T-helper 1 cell treated with Interleukin-12 subunit alpha and Interleukin-12 subunit beta and Interleukin-4 antibody, amounts not matched to agents 30 μg/mL and 1 μg/mL, for 36 hours (primary cell): ENCODE data around the gene UFC1.

ENCODE experiments used
- H3K27ac Mint-ChIP-seq: one replicate; pipeline ENCODE4 v1.8.0; 2021; ENCODE audit warnings: mild to moderate bottlenecking, mixed read lengths
- H3K27me3 Mint-ChIP-seq: one replicate; pipeline ENCODE4 v1.8.0; 2021; ENCODE audit warnings: low read depth, mixed read lengths
- H3K36me3 Mint-ChIP-seq: one replicate; pipeline ENCODE4 v1.8.0; 2021; ENCODE audit warnings: low read depth, mixed read lengths
- H3K4me1 Mint-ChIP-seq: one replicate; pipeline ENCODE4 v1.8.0; 2021; ENCODE audit warnings: low read depth, mixed read lengths
- H3K4me3 Mint-ChIP-seq: one replicate; pipeline ENCODE4 v1.8.0; 2021; ENCODE audit warnings: mild to moderate bottlenecking, moderate library complexity, mixed read lengths
- H3K9me3 Mint-ChIP-seq: one replicate; pipeline ENCODE4 v1.8.0; 2021; ENCODE audit warnings: mixed read lengths

UFC1 gene

DNA sequence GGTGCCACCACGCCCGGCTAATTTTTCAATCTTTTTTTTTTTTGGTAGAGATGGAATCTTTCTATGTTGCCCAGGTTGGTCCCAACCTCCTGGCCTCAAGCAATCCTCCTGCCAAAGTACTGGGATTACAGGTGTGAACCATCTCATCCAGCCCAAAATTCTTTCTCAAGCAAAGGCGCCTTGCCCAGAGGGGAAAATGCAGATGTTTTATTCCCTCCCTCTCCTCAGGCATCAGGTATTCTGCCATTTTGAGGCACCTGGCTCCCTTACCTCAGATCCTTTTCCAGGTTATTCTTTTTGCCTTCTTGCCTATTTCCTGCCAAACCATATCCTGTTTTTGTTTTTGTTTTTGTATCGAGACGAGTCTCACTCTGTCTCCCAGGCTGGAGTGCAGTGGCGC lies 34.6 kb downstream of the UFC1 start:
- no peaks in the 10 kb centered on the region for H3K9me3 Mint-ChIP-seq
- peaks cover 54% of the 10 kb centered on the region for H3K4me1 Mint-ChIP-seq
- peaks cover 1% of the 10 kb centered on the region for H3K36me3 Mint-ChIP-seq
- no peak overlapping the region for H3K4me3 Mint-ChIP-seq
- H3K27ac Mint-ChIP-seq: peak overlapping the region; percentile 28
- no peaks in the 10 kb centered on the region for H3K27me3 Mint-ChIP-seq

DNA sequence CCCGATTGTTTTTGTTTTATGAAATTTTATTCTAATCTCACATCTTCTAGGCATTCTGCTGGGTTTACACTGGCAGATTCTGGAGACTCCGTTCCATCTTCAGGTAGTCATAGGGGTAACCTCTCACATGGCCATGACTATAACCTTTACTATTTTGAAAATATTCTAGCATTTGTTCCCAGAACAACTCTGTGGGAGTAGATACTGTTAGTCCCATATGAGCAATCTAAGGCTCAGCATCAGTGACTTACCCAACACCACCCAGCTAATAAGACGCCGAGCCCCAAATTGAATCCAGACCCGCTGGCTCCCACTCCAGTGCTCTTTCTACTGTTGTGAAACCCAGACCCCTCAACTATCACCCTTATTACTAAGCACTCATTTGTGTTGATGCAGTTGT lies 35.3 kb downstream of the UFC1 start:
- no peaks in the 10 kb centered on the region for H3K27me3 Mint-ChIP-seq
- H3K27ac Mint-ChIP-seq: peak overlapping the region; percentile 2
- peaks cover 49% of the 10 kb centered on the region for H3K4me1 Mint-ChIP-seq
- peaks cover 1% of the 10 kb centered on the region for H3K36me3 Mint-ChIP-seq
- H3K4me3 Mint-ChIP-seq: no peak overlapping the region
- no peaks in the 10 kb centered on the region for H3K9me3 Mint-ChIP-seq

DNA sequence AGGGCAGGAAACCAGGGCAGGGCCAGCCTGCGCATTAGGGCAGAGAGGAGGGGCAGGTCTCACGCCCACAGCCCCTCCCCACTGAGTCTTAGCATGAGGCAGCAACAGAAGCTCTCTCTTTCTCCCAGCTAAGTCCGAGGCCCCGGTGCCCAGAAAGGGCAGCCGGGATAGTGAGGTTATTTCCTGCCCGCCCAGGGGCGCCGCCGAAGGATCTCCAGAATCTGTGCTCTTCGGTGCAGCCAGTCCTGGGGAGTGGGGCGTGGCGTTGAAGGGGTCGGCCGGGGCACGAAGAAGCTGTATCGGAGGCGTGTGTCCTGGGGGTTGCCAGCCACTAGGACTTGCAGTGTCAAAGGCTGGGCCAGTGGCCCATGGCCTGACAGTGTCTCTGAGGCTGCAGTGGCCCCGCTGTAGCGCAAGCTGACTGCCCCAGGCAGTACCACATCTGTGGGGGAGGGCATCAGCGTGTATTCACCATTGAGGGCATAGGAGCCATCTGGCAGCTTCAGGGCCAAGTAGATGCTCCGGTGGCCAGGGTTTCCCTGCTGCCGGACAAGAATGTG lies 37.3 kb downstream of the UFC1 start:
- no peak overlapping the region for H3K27ac Mint-ChIP-seq
- H3K36me3 Mint-ChIP-seq: peaks cover 1% of the 10 kb centered on the region
- H3K9me3 Mint-ChIP-seq: no peaks in the 10 kb centered on the region
- H3K4me1 Mint-ChIP-seq: peaks cover 38% of the 10 kb centered on the region
- H3K4me3 Mint-ChIP-seq: no peak overlapping the region
- no peaks in the 10 kb centered on the region for H3K27me3 Mint-ChIP-seq

DNA sequence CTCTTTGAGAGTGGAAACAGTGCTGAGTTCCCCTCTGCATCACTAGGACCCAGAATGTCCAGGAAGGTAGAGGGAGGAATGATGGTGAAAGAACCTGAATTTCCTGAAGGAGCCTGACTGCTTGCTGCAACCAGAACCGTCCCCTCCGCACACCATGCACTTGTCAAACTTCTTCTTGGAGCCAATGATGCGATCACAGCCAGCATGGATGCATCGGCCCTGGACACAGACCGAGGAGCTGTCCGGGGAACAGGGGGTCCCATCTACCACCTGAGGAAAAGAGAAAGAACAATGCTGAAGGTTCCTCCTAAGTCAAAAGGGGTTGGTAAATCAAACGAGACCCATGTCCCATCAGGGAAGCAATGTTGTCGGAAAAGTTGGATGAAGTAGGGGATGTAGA lies 38.2 kb downstream of the UFC1 start:
- Mint-ChIP-seq H3K36me3 (peaks cover 1% of the 10 kb centered on the region), H3K27ac (no peak overlapping the region), H3K4me3 (no peak overlapping the region), H3K9me3 (no peaks in the 10 kb centered on the region), H3K27me3 (no peaks in the 10 kb centered on the region), H3K4me1 (peaks cover 36% of the 10 kb centered on the region)

DNA sequence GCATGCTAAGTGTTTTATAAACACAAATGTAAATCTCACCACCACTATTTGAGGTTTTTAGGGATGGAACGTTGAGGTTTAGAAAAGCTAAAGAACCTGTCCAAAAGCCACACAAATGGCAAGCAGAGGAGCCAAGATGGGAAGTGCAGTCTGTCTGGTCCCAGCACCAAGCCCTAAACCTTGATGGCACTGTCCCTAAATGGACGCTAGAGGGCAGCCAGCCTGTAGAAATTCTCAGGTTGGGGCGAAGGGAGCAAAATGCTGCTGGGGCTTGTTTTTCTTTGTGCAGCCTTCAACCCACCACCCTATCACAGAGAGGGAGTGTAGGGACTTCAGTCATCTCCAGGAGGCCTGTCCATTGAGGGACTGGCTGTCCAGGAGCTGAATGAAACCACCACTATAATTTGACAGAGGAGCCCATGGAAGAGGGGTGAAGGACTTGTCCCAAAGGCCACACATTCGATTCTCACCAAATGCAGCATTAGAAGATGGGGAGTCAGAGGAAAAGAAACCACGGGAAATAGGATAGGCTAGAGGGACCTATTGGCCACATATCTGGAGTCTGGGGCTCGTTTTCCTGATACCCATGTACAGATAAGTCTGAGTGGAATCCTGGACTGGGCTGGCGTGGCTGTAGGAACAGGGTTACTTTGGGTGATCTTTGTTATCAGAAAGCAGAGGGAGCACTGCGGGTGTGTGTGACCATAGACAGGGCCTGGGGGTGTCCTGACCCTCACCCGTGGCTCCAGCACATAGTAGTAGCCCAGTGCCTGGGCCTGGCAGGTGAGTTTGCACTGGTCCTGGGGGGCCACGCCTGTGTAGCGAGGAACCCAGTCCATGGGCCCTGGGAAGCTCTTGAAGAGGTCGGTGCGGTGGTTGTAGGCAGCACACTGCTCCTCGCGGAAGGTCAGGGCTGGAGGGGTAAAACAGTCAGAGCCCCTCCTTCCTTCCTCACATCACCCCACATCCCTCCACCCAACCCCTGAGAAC lies 39.0 kb downstream of the UFC1 start:
- no peaks in the 10 kb centered on the region for H3K9me3 Mint-ChIP-seq
- peaks cover 34% of the 10 kb centered on the region for H3K4me1 Mint-ChIP-seq
- H3K4me3 Mint-ChIP-seq: no peak overlapping the region
- peak overlapping the region; percentile 77 for H3K27ac Mint-ChIP-seq
- H3K36me3 Mint-ChIP-seq: peaks cover 1% of the 10 kb centered on the region
- no peaks in the 10 kb centered on the region for H3K27me3 Mint-ChIP-seq

DNA sequence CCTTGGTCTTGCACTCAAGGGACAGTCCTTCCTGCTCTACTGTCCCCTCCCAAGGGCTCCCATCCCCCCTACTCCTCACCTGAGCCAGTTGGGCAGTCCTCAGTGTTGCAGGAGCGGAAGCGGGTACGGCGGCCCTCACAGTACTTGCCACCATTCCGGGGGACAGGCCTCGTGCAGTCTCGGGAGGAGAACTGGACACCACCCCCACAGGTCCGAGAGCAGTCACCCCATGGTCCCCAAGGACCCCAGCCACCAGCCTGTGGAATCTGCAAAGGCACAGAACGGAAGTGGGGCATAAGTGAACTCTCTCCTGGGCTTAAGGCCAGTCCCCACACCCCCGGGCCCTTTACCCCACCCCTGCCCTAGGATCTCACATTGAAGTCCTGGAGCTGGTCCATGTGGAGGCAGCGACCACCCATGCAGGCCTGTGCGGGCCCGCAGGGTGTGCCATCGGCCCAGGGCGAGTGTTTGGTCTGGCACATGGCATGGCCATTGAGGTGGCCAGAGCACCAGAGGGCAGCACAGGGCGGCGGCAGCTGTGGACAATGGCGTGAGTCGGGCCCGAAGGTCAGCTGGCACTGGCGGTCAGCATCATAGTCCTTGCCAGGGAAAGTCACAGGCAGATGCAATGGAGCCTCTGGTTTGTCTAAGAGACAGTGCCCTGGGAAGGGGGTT lies 39.9 kb downstream of the UFC1 start:
- no peaks in the 10 kb centered on the region for H3K27me3 Mint-ChIP-seq
- H3K36me3 Mint-ChIP-seq: no peaks in the 10 kb centered on the region
- H3K9me3 Mint-ChIP-seq: no peaks in the 10 kb centered on the region
- no peak overlapping the region for H3K27ac Mint-ChIP-seq
- H3K4me1 Mint-ChIP-seq: peaks cover 29% of the 10 kb centered on the region
- H3K4me3 Mint-ChIP-seq: no peak overlapping the region

DNA sequence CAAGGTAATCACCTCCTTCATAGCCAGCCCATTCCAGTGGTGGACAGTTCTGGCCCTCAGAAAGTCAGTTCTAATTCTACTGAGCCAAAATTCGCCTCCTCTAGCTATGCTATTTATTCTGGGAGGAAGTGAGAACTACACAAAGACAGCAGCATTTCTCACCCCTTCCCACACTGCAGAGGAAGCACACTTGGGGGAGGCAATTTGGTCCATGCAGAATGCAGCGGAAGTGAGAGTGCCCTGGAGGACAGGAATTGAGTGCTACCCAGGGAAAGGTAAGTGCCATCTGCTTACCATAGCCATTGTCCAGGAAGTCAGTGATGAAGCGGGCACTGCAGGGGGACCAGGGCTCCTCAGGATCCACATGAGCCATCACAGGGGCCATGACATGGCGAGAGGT lies 41.4 kb downstream of the UFC1 start:
- Mint-ChIP-seq H3K27ac (peak overlapping the region; percentile 67), H3K36me3 (no peaks in the 10 kb centered on the region), H3K9me3 (no peaks in the 10 kb centered on the region), H3K27me3 (no peaks in the 10 kb centered on the region), H3K4me3 (no peak overlapping the region), H3K4me1 (peaks cover 34% of the 10 kb centered on the region)

DNA sequence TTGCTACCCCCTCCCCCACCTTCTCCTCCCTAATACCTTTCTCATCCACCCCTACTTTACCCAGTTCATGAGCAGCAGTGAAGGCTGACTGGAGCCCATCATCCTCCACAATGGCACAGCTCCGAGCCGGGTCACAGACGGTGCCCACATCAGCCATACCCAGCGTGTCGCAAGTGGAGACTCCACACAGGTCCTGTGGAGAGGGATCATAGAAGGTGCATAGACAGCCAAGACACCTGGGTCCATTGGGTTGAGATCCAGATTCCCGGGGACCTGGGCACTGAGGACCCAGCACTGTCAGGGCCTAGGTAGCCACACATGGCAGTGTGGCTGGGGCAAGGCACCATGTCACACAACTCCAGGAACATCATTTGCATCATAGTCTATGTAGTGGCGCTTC lies 42.3 kb downstream of the UFC1 start:
- Mint-ChIP-seq H3K27ac (no peak overlapping the region), H3K36me3 (no peaks in the 10 kb centered on the region), H3K4me1 (peaks cover 43% of the 10 kb centered on the region), H3K9me3 (no peaks in the 10 kb centered on the region), H3K4me3 (peak overlapping the region; percentile 40), H3K27me3 (no peaks in the 10 kb centered on the region)

DNA sequence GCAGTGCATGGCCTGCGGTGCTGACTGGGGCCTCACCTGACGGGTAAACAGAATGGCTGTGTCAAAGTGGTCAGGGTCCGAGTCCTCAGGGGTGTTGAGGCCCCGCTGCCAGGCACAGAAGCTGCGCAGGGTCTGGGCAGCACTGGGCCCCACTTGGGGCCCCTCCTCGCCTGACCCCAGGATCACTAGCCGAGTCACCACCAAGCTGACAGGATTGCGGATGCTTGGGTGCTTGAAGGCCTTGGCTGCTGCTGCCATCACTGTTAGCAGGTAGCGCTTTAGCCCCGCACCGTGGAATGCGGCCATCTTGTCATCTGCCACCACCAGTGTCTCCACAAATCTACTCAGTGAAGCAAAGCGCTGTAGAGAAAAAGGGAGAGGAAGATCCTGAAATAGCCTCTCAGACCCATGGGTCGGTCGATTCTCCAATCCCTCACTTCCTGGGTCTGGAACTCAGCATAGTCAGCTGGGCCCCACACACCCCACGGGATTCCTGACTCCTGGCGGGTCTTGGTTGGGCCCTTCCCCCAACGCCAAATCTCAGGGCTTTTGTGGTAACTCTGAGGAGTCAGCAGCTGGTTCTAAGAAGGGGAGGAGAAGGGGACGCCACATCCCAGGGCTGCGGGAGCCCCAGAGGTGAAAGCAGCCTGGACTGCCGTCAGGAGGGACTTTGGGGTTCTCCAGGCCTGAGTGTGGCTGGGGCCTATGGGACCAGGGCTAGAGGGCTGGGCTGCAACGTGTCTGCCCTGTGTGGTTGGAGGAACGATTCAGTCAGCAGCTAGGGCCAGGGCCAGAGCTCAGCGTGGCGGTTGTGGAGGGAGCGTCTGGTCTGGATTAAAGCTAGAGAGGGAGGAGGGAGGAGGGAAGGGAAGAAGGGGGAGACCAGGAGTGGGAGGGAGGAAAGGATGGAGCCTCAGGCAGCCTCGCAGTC lies 43.0 kb downstream of the UFC1 start:
- Mint-ChIP-seq H3K4me1 (peaks cover 49% of the 10 kb centered on the region), H3K36me3 (no peaks in the 10 kb centered on the region), H3K27me3 (no peaks in the 10 kb centered on the region), H3K4me3 (no peak overlapping the region), H3K9me3 (no peaks in the 10 kb centered on the region), H3K27ac (peak overlapping the region; percentile 65)

DNA sequence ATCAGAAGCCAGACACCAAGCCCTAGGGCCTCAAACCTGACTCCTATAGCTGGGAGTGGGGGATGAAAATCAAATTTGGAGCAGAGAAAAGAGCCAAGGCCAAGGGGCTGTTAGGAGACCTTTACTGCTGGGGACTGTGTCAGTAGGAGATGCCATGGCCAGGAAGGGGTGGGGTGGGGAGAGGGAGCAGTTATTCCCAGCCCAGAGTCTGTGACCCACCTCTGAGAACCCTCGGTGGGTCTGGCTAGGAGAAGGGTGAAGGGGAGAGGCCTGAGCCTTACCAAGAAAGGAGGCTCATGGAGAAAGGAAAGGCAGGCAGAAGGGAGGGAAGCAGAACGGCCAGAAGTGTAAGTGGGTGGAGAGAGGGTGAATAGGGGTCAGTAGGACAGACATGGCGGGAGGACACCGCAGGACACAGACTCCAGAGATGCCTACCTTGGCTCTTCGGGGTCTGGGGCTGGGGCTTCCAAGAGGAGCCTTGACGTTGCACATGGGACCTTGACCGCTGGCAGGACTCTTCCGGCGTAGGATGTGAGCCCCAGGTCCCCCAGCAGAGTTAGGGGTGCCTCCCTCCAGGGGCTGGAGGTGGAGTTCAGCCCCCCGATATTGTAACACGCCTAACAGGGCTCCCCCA lies 43.9 kb downstream of the UFC1 start:
- H3K4me1 Mint-ChIP-seq: peaks cover 42% of the 10 kb centered on the region

DNA sequence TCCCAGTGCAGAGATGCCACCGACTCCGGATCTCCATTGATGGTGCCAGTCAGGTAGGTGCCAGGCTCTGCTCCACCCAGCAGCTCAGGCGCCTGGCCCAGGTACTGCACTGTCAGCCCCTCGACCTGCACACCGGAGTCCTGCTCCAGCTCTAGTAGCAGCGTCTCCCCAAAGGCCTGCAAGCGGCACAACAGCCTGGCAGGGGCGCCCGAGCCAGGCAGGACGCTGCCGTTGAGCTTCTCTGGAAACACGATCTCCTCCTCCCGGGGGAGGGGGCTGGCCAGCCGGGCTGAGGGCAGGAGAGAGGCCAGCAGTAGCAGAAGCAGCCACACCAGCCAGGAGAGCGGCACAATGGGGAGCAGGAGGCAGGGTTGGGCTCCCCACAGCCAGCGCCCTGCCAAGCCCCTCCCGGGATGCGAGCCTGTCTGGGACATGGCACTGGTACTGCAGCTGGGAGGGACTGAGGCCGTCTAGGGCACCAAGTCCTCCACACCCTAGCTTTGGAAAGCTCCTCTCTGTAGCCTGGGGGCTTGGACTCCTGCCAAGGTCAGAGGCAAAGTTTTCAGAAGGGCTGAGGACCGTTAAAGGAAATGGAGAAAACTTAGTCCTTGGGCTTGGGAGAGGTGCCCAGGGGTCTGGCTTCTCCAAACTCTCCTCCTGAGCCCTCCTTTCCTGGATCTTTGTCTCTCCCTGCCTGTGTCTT lies 44.6 kb downstream of the UFC1 start:
- Mint-ChIP-seq H3K4me1 (peaks cover 44% of the 10 kb centered on the region), H3K36me3 (peaks cover 8% of the 10 kb centered on the region), H3K27ac (peak overlapping the region; percentile 55), H3K9me3 (no peaks in the 10 kb centered on the region), H3K27me3 (no peaks in the 10 kb centered on the region), H3K4me3 (no peak overlapping the region)

More for the DNA sequence above, 43.9 kb downstream of the UFC1 start:
- Mint-ChIP-seq H3K27ac (peak overlapping the region; percentile 55), H3K9me3 (no peaks in the 10 kb centered on the region), H3K36me3 (peaks cover 6% of the 10 kb centered on the region), H3K4me3 (no peak overlapping the region), H3K27me3 (no peaks in the 10 kb centered on the region)

DNA sequence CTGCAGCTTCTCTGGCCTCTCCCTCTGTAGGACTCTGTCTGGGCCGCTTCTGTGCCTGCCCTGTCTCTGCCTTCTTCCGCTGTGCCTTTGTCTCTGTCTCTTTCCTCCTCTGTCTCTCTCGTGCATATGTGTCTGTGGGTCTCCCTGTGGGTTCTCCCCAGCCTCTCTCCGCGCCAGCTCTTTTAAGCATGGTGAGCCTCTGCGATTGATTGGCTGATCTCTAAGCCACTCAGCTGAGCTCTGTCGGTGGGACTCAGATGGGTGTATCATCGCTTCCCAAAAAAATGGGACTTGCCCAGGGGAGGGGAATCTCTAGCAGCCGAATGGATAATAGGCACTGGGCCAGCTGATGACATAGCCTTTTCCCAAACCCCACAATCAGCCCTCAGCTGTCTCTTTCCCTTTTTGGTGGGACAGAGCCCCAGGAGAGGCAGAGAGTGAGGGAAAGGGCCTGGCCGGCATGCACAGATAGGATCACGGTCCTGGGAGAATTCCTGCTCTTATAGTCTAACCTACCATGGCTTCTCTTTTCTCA lies 45.2 kb downstream of the UFC1 start, which contains the start of gene ADAMTS4:
Gene ADAMTS4, minus strand, starts transcription at position 158 of the 535 bp plus-strand sequence. CDS start 427 bp downstream, outside the sequence.
- H3K27me3 Mint-ChIP-seq: no peaks in the 10 kb centered on the region
- H3K4me3 Mint-ChIP-seq: peak within 1 kb of the TSS; percentile 3
- H3K4me1 Mint-ChIP-seq: peaks cover 50% of the 10 kb centered on the region
- H3K27ac Mint-ChIP-seq: peak within 1 kb of the TSS; percentile 96
- H3K9me3 Mint-ChIP-seq: no peaks in the 10 kb centered on the region
- H3K36me3 Mint-ChIP-seq: peaks cover 13% of the 10 kb centered on the region
